Activated CD4-positive, alpha-beta memory T cell treated with anti-CD3 and anti-CD28 coated beads, Interleukin-2, amount 10 ng/mL, durations not matched to agents 7 days and 5 days (primary cell): ENCODE measurements around the gene MYH3. TPM values are rescaled to one million over a fixed set of nuclear protein-coding genes. Genes with fewer than 3 reads are reported as not detected.

Experiments used
- CTCF ChIA-PET: fragments of 350-600 bp; sonication (Branson Sonifier 250); formaldehyde crosslinking; loops from one replicate; lab custom pipeline; 2021; ENCODE audit warnings: antibody characterized with exemption, inconsistent platforms; lab: Charles Lee
- POLR2A ChIA-PET: fragments of 350-600 bp; sonication (Branson Sonifier 250); formaldehyde crosslinking; loops from one replicate; lab custom pipeline; 2021; ENCODE audit warnings: antibody characterized with exemption; lab: Charles Lee
- DNase-seq: peaks from one replicate; pipeline ENCODE4 v3.0.0-alpha.2; 2020
- H3K27ac Mint-ChIP-seq: one replicate; pipeline ENCODE4 v1.8.0; 2021; ENCODE audit warnings: mild to moderate bottlenecking, mixed read lengths
- H3K27me3 Mint-ChIP-seq: one replicate; pipeline ENCODE4 v1.8.0; 2021; ENCODE audit warnings: mixed read lengths
- H3K36me3 Mint-ChIP-seq: one replicate; pipeline ENCODE4 v1.8.0; 2021; ENCODE audit warnings: low read depth, mixed read lengths
- H3K4me1 Mint-ChIP-seq: one replicate; pipeline ENCODE4 v1.8.0; 2021; ENCODE audit warnings: mixed read lengths
- H3K4me3 Mint-ChIP-seq: one replicate; pipeline ENCODE4 v1.8.0; 2021; ENCODE audit warnings: mild to moderate bottlenecking, mixed read lengths
- H3K9me3 Mint-ChIP-seq: one replicate; pipeline ENCODE4 v1.8.0; 2021; ENCODE audit warnings: mixed read lengths
- total RNA-seq, 2 experiments: library from RNA; stranded (reverse); gene quantifications; one replicate each; pipeline ENCODE4 v1.2.3, GENCODE V29; 2021

Gene MYH3
- total RNA-seq, 2 experiments from 2014 or later: 2.5 to 3.0 TPM

DNA sequence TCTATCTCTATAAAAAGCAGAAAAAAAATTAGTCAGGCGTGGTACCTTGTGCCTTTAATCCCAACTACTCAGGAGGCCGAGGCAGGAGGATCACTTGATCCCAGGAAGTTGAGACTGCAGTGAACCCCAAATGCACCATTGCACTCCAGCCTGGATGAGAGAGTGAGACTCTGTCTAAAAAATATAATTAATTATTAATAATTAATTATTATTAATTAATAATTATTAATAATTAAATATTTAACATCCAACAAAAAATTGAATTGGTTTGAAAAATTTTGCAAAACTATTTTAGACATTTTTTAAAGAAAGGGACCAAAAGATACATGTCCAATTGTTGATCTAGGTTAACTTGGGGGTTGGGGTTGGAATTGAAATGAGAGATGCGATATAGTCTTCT lies 51.0 kb downstream of the MYH3 start:
- CTCF ChIA-PET: interaction anchor here (3.9 kb wide), 1 partner anchor 10 kb away, joined by 22 read pairs; no protein-coding TSS in a partner anchor
- H3K27ac Mint-ChIP-seq: no peak overlapping the region
- H3K4me1 Mint-ChIP-seq: no peaks in the 10 kb centered on the region
- POLR2A ChIA-PET: no interaction called here
- no peaks in the 10 kb centered on the region for H3K9me3 Mint-ChIP-seq
- H3K36me3 Mint-ChIP-seq: no peaks in the 10 kb centered on the region
- no peak overlapping the region for H3K4me3 Mint-ChIP-seq
- H3K27me3 Mint-ChIP-seq: peaks cover 4% of the 10 kb centered on the region
- no peak for DNase-seq

DNA sequence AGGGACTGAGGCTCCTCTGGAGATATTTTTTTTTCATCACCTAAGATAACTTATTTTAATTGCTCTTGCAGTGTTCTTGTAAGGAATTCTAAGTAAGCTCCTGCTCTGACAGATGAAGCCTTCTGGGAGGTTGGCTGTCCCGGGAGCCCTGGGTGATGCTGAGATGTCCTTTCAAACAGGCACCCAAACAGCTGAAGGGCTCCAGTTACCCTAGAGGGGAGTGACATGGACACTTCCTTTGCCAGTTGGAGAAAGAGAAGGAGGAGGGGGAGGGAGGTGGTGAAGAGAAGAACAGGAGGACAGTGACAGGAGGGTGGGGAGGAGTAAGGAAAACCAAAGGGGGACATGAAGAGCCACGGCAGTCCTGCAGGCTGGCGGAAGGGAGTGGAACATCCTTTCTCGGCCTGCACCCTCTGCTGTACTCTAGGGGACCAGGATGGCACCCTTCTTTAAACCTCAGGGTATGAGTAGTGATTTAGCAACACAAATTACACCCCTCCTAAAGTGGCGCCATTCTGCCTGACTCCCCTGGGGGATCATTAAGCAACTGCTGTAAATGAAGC lies 51.8 kb downstream of the MYH3 start:
- ChIA-PET POLR2A (no interaction called here), CTCF (interaction anchor here (0.6 to 3.9 kb wide), 3 partner anchors 11 to 81 kb away, joined by 3 to 22 read pairs (median 5); no protein-coding TSS in a partner anchor)
- no peaks in the 10 kb centered on the region for H3K4me1 Mint-ChIP-seq
- no peak overlapping the region for H3K4me3 Mint-ChIP-seq
- no peak for DNase-seq
- no peaks in the 10 kb centered on the region for H3K9me3 Mint-ChIP-seq
- H3K27me3 Mint-ChIP-seq: peaks cover 4% of the 10 kb centered on the region
- H3K36me3 Mint-ChIP-seq: no peaks in the 10 kb centered on the region
- H3K27ac Mint-ChIP-seq: no peak overlapping the region

DNA sequence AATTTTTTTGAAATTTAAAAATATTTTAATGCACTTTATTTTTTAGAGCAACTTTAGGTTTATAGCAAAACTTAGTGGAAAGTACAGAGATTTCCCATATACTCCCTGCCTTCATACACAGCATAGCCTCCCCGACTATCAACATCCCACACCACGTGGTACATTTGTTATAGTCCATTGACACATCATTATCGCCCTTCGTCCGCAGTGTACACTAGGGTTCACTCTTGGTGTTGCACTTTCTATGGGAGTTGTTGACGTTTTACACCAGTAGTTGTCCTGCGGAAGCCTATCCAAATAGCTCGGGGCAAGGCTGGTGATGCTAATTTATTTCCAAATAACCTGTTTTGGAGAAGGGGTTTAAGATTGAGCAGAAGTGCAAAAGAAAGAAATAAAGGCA lies 52.6 kb downstream of the MYH3 start:
- H3K4me1 Mint-ChIP-seq: no peaks in the 10 kb centered on the region
- DNase-seq: no peak
- POLR2A ChIA-PET: no interaction called here
- H3K27ac Mint-ChIP-seq: no peak overlapping the region
- H3K27me3 Mint-ChIP-seq: peaks cover 4% of the 10 kb centered on the region
- no peak overlapping the region for H3K4me3 Mint-ChIP-seq
- CTCF ChIA-PET: interaction anchor here (1.3 to 3.9 kb wide), 2 partner anchors 11 to 82 kb away, joined by 5 to 22 read pairs; no protein-coding TSS in a partner anchor
- no peaks in the 10 kb centered on the region for H3K36me3 Mint-ChIP-seq
- no peaks in the 10 kb centered on the region for H3K9me3 Mint-ChIP-seq

DNA sequence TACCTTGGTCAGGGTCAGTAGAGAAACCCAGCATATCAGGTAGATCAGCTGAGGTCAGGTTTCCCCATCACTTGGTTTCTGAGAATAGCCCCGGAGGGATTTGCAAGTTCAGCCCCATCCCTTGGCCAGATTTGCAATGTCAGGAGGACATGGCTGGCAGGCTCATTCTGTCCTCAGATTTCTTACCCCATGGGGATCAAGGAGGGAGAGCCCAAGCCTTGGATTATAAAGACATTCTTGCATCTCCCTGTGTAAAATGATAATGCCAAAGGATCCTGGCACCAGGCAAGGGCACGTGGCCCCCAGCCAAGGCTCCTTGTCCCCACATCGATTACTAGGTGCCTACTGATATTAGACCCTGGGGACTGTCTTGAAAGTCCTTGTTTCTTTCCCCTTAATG lies 53.2 kb downstream of the MYH3 start:
- Mint-ChIP-seq H3K36me3 (no peaks in the 10 kb centered on the region), H3K4me3 (no peak overlapping the region), H3K27ac (no peak overlapping the region), H3K9me3 (no peaks in the 10 kb centered on the region), H3K27me3 (peaks cover 4% of the 10 kb centered on the region), H3K4me1 (no peaks in the 10 kb centered on the region)
- ChIA-PET POLR2A (no interaction called here), CTCF (interaction anchor here (1.3 to 3.9 kb wide), 2 partner anchors 12 to 82 kb away, joined by 5 to 22 read pairs; no protein-coding TSS in a partner anchor)
- DNase-seq: no peak

DNA sequence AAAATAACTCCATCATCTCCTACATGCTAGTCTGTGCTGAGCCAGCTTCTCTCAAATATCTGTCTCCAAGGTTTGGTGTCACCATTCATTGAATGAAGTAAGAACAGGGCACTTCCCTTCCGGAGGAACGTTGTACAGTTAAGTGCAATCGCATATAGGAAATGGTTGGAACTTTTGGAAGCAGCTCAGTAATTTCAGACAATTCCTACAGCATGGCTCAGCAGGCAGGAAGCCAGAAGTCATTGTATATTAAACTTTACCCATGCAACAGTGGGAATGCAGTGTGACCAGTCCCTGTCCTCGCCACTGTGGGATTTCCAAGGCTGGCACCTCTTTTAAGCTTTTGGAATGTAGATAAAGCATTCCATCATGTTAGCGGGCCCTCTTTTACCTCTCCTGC lies 56.5 kb downstream of the MYH3 start:
- H3K27me3 Mint-ChIP-seq: peaks cover 3% of the 10 kb centered on the region
- no peak for DNase-seq
- no peaks in the 10 kb centered on the region for H3K36me3 Mint-ChIP-seq
- CTCF ChIA-PET: interaction anchor here (1.0 to 1.9 kb wide), 2 partner anchors 14 to 17 kb away, joined by 3 to 4 read pairs; no protein-coding TSS in a partner anchor
- no peaks in the 10 kb centered on the region for H3K9me3 Mint-ChIP-seq
- H3K4me1 Mint-ChIP-seq: no peaks in the 10 kb centered on the region
- POLR2A ChIA-PET: no interaction called here
- no peak overlapping the region for H3K27ac Mint-ChIP-seq
- H3K4me3 Mint-ChIP-seq: no peak overlapping the region

DNA sequence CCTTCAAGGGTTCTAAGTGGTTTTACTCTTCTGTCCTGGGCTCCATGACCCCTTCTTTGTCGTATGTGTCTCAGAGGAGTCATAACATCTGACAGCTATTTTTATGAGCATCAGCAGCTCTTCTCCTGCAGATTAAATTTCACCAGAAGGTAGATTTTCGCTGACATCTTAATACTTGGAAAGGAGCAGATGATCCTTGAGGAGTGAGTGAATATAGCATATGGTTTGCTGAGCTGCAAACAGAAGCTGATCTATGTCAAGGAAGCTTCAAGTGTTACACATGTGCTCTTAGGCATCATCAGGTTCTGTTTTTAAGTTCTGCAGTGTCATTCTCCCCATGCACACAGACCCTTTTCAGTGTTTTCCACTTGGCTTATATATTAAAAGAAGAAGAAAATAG lies 58.5 kb downstream of the MYH3 start:
- H3K27me3 Mint-ChIP-seq: peaks cover 8% of the 10 kb centered on the region
- no peaks in the 10 kb centered on the region for H3K4me1 Mint-ChIP-seq
- ChIA-PET POLR2A (no interaction called here), CTCF (interaction anchor here (1.0 kb wide), 1 partner anchor 31 kb away, joined by 3 read pairs; no protein-coding TSS in a partner anchor)
- DNase-seq: no peak
- H3K9me3 Mint-ChIP-seq: no peaks in the 10 kb centered on the region
- H3K36me3 Mint-ChIP-seq: no peaks in the 10 kb centered on the region
- H3K27ac Mint-ChIP-seq: no peak overlapping the region
- H3K4me3 Mint-ChIP-seq: no peak overlapping the region

DNA sequence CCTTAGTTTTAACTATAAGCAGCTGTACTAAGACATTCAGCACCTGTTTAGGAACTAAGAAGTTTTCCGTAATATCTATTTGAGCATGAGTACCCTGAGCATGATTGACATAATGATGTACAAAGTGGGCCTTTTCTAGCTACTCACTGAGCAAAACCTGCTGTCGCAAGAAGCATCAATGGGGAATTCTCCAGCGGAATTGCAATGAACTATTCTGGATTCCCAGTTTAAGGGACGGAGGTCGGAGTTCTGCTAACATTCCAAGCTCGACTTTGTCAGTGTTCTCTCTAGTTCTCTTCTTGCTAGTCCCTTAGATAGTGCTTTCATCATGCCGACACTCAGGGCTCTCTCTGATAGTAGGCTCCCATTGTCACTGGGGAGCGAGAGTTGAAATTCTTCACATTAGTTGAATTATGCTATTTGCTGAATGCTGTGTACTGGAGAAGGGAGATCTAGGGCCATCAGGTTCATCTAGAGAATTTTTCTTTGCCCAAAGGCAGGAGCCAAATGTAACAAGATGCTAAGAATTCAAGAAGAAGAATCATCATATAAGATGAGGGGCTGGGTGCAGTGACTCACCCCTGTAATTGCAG lies 67.5 kb downstream of the MYH3 start:
- no peak overlapping the region for H3K27ac Mint-ChIP-seq
- ChIA-PET POLR2A (no interaction called here), CTCF (no interaction called here)
- H3K36me3 Mint-ChIP-seq: no peaks in the 10 kb centered on the region
- H3K4me3 Mint-ChIP-seq: no peak overlapping the region
- DNase-seq: no peak
- no peaks in the 10 kb centered on the region for H3K4me1 Mint-ChIP-seq
- no peaks in the 10 kb centered on the region for H3K9me3 Mint-ChIP-seq
- H3K27me3 Mint-ChIP-seq: peaks cover 5% of the 10 kb centered on the region

DNA sequence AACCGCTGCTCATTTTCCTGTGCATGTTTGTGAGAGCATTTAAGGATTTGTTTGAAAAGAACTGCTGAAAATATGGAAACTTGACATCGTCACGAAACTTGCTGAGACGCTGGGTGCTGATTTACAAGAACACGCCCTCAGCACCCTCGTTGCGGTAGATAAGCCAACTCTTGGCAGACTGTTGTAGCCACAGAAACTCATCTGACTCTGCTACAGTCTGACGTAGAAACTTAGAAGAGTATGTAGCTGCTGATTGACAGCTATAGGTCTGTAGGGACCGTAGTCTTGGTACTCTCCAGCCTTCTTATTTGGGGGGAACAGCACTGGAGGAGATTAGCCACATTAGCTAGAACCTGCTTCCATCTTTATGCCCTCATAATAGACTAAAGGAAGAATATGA lies 71.6 kb downstream of the MYH3 start:
- CTCF ChIA-PET: interaction anchor here (0.7 to 1.9 kb wide), 3 partner anchors 31 to 803 kb away, joined by 4 to 5 read pairs (median 4); no protein-coding TSS in a partner anchor
- DNase-seq: no peak
- POLR2A ChIA-PET: no interaction called here
- no peak overlapping the region for H3K27ac Mint-ChIP-seq
- no peaks in the 10 kb centered on the region for H3K36me3 Mint-ChIP-seq
- no peaks in the 10 kb centered on the region for H3K9me3 Mint-ChIP-seq
- no peaks in the 10 kb centered on the region for H3K4me1 Mint-ChIP-seq
- H3K27me3 Mint-ChIP-seq: peaks cover 10% of the 10 kb centered on the region
- no peak overlapping the region for H3K4me3 Mint-ChIP-seq

DNA sequence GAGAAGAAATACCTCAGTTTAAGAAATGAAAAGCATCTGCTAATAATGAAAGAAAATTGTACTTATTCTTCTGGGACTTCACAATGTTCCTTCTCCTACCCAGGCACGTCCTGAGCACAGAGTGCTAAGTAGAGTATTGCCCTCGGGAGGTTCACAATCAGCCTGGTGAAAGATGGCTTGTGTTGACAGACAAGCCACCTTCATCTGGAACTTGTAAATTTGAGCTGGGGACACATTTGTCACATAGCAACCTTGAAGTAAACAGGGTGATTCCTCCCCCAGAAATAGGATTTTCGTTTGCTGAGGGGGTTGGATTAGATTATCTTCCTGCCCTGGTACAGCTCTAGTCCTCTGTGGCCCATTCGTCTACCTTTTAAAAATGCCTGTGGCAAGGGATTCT lies 73.3 kb downstream of the MYH3 start:
- CTCF ChIA-PET: interaction anchor here (0.6 to 1.9 kb wide), 3 partner anchors 8 to 34 kb away, joined by 4 to 5 read pairs (median 4); no protein-coding TSS in a partner anchor
- no peak overlapping the region for H3K27ac Mint-ChIP-seq
- POLR2A ChIA-PET: no interaction called here
- H3K4me3 Mint-ChIP-seq: no peak overlapping the region
- no peak for DNase-seq
- no peaks in the 10 kb centered on the region for H3K9me3 Mint-ChIP-seq
- peaks cover 10% of the 10 kb centered on the region for H3K27me3 Mint-ChIP-seq
- no peaks in the 10 kb centered on the region for H3K36me3 Mint-ChIP-seq
- no peaks in the 10 kb centered on the region for H3K4me1 Mint-ChIP-seq

DNA sequence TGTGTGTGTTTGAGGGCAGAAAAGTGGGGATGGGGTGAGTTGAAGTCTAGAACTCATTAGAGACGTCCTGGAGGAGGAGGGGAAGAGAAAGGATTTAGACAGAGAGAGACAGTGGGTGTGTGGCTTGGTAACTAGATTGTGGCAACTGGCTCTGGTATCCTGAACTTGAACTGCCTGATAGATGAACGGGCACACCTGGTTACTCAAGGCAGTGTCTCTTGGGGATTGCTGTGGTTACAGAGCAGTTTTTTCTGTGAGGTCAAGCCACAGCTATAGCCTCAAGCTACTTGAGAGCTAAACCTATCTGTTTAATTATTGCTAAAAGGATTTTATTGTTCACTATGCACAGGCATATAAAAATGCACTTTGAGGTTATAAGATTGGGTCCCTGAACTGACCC lies 77.8 kb downstream of the MYH3 start:
- no peaks in the 10 kb centered on the region for H3K9me3 Mint-ChIP-seq
- H3K4me3 Mint-ChIP-seq: no peak overlapping the region
- H3K27me3 Mint-ChIP-seq: peaks cover 10% of the 10 kb centered on the region
- H3K4me1 Mint-ChIP-seq: no peaks in the 10 kb centered on the region
- H3K36me3 Mint-ChIP-seq: no peaks in the 10 kb centered on the region
- ChIA-PET POLR2A (no interaction called here), CTCF (no interaction called here)
- no peak for DNase-seq
- no peak overlapping the region for H3K27ac Mint-ChIP-seq

Other genes with a start within 250 kb of the MYH3 start
- gene MYH8, start 235.4 kb downstream of the MYH3 start, total RNA-seq: not detected
- gene MYH4, start 187.8 kb downstream of the MYH3 start, total RNA-seq: not detected
- gene MYH1, start 138.8 kb downstream of the MYH3 start, total RNA-seq: not detected
- not detected for gene MYH2, start 107.7 kb downstream of the MYH3 start, total RNA-seq
- gene SCO1, start 40.2 kb upstream of the MYH3 start, total RNA-seq: 10 to 100 TPM; 19.9 to 24.5 TPM
- gene ADPRM, start 40.3 kb upstream of the MYH3 start, total RNA-seq: 10 to 100 TPM; 15.3 to 15.4 TPM
- under 1 TPM; 0.10 to 0.78 TPM for gene TMEM220, start 72.7 kb upstream of the MYH3 start, total RNA-seq
- not detected for gene TMEM238L, start 146.8 kb upstream of the MYH3 start, total RNA-seq
- gene PIRT, start 180.8 kb upstream of the MYH3 start, total RNA-seq: not detected